ENCODE data around the gene APLP2. TPM values are rescaled to one million over a fixed set of nuclear protein-coding genes. Genes with fewer than 3 reads are reported as not detected.
A peak's percentile ranks its signal among the peaks of the same experiment; 100 is the strongest.

Gene APLP2
- total and polyA plus RNA-seq, 9 of the 15 experiments (the other 6 are each of a cell fraction or from before 2014, with no cell fraction given): 17.4 to 164 (median 118) TPM

DNA sequence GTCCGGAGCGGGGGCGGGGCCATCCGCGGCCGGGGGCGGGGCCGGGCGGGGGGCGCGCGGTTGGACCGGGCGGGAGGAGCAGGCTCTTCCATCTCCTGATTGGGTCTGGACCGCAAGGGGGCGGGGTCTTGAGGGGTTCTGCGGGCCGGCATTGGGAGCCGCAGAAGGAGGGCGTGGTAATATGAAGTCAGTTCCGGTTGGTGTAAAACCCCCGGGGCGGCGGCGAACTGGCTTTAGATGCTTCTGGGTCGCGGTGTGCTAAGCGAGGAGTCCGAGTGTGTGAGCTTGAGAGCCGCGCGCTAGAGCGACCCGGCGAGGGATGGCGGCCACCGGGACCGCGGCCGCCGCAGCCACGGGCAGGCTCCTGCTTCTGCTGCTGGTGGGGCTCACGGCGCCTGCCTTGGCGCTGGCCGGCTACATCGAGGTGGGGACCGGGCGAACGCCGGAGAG is at the start of gene APLP2 (continued):
- TF ChIP-seq ZNF431 (CRISPR knock-in tag; IDR thresholded peaks at IDR 0.05) (0 out of 2 replicates have a peak, but pooled peaks have one; percentile 33), NCOA6 (IDR thresholded peaks at IDR 0.05) (no peak), SRF (CRISPR knock-in tag; IDR thresholded peaks at IDR 0.05) (no peak), ZNF764 (CRISPR knock-in tag; IDR thresholded peaks at IDR 0.05; ENCODE audit: low read depth) (no peak), CCAR2 (IDR thresholded peaks at IDR 0.05; ENCODE audit: low read depth, low read length) (no peak), MAZ (CRISPR knock-in tag; conservative IDR thresholded peaks at IDR 0.05 in 1 of 2, IDR thresholded peaks at IDR 0.05 in 1 of 2) (peak; percentile 92 to 93), MTA1 (IDR thresholded peaks at IDR 0.05; ENCODE audit: borderline replicate concordance) (no peak), NRF1 (conservative IDR thresholded peaks at IDR 0.05 in 1 of 2, IDR thresholded peaks at IDR 0.05 in 1 of 2) (no peak), LARP7 (IDR thresholded peaks at IDR 0.05) (no peak), COPS2 (conservative IDR thresholded peaks at IDR 0.05) (no peak), GABPB1 (CRISPR knock-in tag; IDR thresholded peaks at IDR 0.05) (peak; percentile 84), TEAD2 (tag; IDR thresholded peaks at IDR 0.05) (no peak)
- TF ChIP-seq, protein P1, sequence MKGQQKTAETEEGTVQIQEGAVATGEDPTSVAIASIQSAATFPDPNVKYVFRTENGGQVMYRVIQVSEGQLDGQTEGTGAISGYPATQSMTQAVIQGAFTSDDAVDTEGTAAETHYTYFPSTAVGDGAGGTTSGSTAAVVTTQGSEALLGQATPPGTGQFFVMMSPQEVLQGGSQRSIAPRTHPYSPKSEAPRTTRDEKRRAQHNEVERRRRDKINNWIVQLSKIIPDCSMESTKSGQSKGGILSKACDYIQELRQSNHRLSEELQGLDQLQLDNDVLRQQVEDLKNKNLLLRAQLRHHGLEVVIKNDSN (CRISPR knock-in tag; IDR thresholded peaks at IDR 0.05): no peak
- TF ChIP-seq, protein P2, sequence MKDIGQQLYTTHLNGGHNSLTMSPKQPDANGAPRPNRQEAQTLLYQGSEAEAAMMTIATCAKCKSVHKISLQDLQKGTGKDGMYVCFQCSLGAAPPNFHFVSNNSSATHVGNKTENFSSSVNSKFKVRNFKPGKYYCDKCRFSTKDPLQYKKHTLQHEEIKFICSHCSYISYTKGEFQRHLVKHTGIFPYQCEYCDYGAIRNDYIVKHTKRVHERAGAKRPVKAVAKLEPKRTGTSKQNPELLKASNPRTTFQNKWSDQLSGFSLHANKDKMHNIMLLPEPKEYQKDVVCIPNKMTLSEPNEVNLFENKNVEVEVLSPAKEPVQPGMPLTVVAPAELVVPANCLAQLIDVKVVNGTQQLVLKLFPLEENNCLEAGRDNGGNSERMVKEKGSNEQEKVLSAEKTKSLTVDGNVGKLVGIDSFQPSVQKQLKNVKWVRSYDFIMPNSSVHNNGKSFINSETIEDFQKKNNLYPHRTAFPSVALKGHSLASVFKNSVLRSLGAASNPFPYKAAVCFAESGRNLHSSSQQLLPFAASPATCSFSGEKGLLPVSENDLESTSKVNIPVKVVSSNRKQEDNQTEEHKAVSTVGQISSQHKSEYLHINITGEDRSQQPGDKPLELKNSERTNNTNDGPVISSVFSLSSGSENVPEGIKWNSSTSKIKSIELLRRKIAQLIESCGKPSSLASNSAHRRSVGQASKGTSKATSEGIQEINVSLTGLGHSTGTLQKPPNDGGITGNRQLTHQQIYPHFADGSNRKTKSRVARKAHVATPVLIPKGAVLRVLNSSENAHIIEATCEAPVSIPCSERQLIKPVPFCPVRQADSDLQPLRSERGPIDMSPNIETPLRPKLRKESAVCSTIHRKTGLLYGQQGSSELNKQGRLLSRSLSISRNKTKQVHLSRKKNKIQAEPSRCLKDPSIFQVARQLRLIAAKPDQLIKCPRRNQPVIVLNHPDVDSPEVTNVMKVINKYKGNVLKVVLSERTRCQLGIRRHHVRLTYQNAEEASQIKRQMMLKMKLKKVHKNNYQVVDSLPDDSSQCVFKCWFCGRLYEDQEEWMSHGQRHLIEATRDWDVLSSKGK (CRISPR knock-in tag; IDR thresholded peaks at IDR 0.05): no peak
- TF ChIP-seq, protein P3, sequence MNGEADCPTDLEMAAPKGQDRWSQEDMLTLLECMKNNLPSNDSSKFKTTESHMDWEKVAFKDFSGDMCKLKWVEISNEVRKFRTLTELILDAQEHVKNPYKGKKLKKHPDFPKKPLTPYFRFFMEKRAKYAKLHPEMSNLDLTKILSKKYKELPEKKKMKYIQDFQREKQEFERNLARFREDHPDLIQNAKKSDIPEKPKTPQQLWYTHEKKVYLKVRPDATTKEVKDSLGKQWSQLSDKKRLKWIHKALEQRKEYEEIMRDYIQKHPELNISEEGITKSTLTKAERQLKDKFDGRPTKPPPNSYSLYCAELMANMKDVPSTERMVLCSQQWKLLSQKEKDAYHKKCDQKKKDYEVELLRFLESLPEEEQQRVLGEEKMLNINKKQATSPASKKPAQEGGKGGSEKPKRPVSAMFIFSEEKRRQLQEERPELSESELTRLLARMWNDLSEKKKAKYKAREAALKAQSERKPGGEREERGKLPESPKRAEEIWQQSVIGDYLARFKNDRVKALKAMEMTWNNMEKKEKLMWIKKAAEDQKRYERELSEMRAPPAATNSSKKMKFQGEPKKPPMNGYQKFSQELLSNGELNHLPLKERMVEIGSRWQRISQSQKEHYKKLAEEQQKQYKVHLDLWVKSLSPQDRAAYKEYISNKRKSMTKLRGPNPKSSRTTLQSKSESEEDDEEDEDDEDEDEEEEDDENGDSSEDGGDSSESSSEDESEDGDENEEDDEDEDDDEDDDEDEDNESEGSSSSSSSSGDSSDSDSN (IDR thresholded peaks at IDR 0.05; ENCODE audit: borderline replicate concordance in 1 of 2, low read depth in 2 of 2, low read length in 2 of 2): peak; percentile 96
- TF ChIP-seq, protein P4, sequence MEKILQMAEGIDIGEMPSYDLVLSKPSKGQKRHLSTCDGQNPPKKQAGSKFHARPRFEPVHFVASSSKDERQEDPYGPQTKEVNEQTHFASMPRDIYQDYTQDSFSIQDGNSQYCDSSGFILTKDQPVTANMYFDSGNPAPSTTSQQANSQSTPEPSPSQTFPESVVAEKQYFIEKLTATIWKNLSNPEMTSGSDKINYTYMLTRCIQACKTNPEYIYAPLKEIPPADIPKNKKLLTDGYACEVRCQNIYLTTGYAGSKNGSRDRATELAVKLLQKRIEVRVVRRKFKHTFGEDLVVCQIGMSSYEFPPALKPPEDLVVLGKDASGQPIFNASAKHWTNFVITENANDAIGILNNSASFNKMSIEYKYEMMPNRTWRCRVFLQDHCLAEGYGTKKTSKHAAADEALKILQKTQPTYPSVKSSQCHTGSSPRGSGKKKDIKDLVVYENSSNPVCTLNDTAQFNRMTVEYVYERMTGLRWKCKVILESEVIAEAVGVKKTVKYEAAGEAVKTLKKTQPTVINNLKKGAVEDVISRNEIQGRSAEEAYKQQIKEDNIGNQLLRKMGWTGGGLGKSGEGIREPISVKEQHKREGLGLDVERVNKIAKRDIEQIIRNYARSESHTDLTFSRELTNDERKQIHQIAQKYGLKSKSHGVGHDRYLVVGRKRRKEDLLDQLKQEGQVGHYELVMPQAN (IDR thresholded peaks at IDR 0.05; ENCODE audit: borderline replicate concordance): no peak
